C1 segment of cervical spinal cord (tissue), 14 donors: ENCODE measurements around the gene MPI.

Source experiments
- DNase-seq, 14 donors: peaks; one replicate each; lab custom pipeline; 2025; lab: John Stamatoyannopoulos, UW

Gene MPI

GRCh38 chr15:74889883-74890664, at the start of gene MPI:
Gene MPI (plus strand): TSS chr15:74890042. CDS start chr15:74890074, 32 bp downstream.
- peak; percentile 25 to 88 (median 80) for DNase-seq

GRCh38 chr15:74840851-74841775, 48.7 kb upstream of the MPI start:
- DNase-seq, result no peak

- peak in 1 of 14 donors; percentile 40 for DNase-seq
These were observed 47.9 kb upstream of the MPI start for GRCh38 chr15:74841891-74842373.

- peak; percentile 40 to 94 (median 84) for DNase-seq
These were observed 47.0 kb upstream of the MPI start, which contains the start of gene ULK3 for GRCh38 chr15:74842581-74843444. Gene ULK3 (minus strand): TSS chr15:74843156. CDS start chr15:74843105, 51 bp downstream.

GRCh38 chr15:74843445-74843828, 46.4 kb upstream of the MPI start:
- no peak for DNase-seq

- DNase-seq, result no peak
These were observed 45.9 kb upstream of the MPI start for GRCh38 chr15:74843891-74844299.

GRCh38 chr15:74844319-74845207, 45.3 kb upstream of the MPI start:
- no peak for DNase-seq

GRCh38 chr15:74845208-74845568, 44.7 kb upstream of the MPI start:
- no peak for DNase-seq

GRCh38 chr15:74845581-74845980, 44.3 kb upstream of the MPI start:
- no peak for DNase-seq

GRCh38 chr15:74847432-74847831, 42.4 kb upstream of the MPI start:
- peak in 3 of 14 donors; percentile 15 to 42 (median 39) for DNase-seq

GRCh38 chr15:74850393-74850792, 39.4 kb upstream of the MPI start:
- DNase-seq, result no peak

GRCh38 chr15:74851960-74852359, 37.9 kb upstream of the MPI start:
- DNase-seq, result no peak

- no peak for DNase-seq
These were observed 35.3 kb upstream of the MPI start for GRCh38 chr15:74854453-74855022.

- DNase-seq, result peak in 1 of 14 donors; percentile 7
These were observed 34.0 kb upstream of the MPI start for GRCh38 chr15:74855857-74856256.

GRCh38 chr15:74856537-74856936, 33.3 kb upstream of the MPI start:
- no peak for DNase-seq

GRCh38 chr15:74857082-74857655, 32.7 kb upstream of the MPI start:
- no peak for DNase-seq

GRCh38 chr15:74857671-74858368, 32.0 kb upstream of the MPI start:
- DNase-seq, result peak in 1 of 14 donors; percentile 31

- peak in 1 of 14 donors; percentile 4 for DNase-seq
These were observed 31.5 kb upstream of the MPI start for GRCh38 chr15:74858369-74858740.
